CD4-positive, alpha-beta memory T cell (primary cell): ENCODE measurements around the gene SORCS2. TPM values are rescaled to one million over a fixed set of nuclear protein-coding genes. Genes with fewer than 3 reads are reported as not detected.

ENCODE experiments used
- CTCF ChIA-PET: fragments of 350-600 bp; sonication (Branson Sonifier 250); formaldehyde crosslinking; loops from one replicate; lab custom pipeline; 2021; ENCODE audit warnings: inconsistent platforms; ENCODE audit not compliant: partially characterized antibody; lab: Charles Lee
- POLR2A ChIA-PET: fragments of 350-600 bp; sonication (Branson Sonifier 250); formaldehyde crosslinking; loops from one replicate; lab custom pipeline; 2021; ENCODE audit not compliant: partially characterized antibody; lab: Charles Lee
- DNase-seq, 5 donors: peaks; one replicate each; pipeline versions ENCODE4 v3.0.0 to v3.0.0-alpha.2; 2020 to 2022; ENCODE audit warnings: mixed read lengths in 1 of 5
- H3K27ac ChIP-seq: one replicate; pipeline ENCODE4 v1.7.0; 2013; ENCODE audit warnings: low read depth, low read length
- H3K27me3 ChIP-seq: 2 replicates; pipeline ENCODE4 v1.7.0; 2013; ENCODE audit warnings: mild to moderate bottlenecking, low read length, moderate library complexity; ENCODE audit not compliant: insufficient read depth
- H3K36me3 ChIP-seq: 2 replicates; pipeline ENCODE4 v1.7.0; 2013; ENCODE audit warnings: mild to moderate bottlenecking, low read length, moderate library complexity; ENCODE audit not compliant: insufficient read depth
- H3K4me1 ChIP-seq: 2 replicates; pipeline ENCODE4 v1.7.0; 2013; ENCODE audit warnings: mild to moderate bottlenecking, low read length, moderate library complexity; ENCODE audit not compliant: insufficient read depth
- H3K4me3 ChIP-seq, 2 donors: one replicate each; pipeline ENCODE4 v1.7.0; 2013; ENCODE audit warnings: low read length in 2 of 2, mild to moderate bottlenecking in 1 of 2
- H3K9me3 ChIP-seq, 2 donors: one replicate each; pipeline ENCODE4 v1.7.0; 2013; ENCODE audit warnings: low read length in 2 of 2, control low read depth in 1 of 2; ENCODE audit not compliant: control insufficient read depth in 1 of 2
- H3K27ac Mint-ChIP-seq, 7 donors: one replicate each; pipeline ENCODE4 v1.8.0; 2020 to 2021; ENCODE audit warnings: mixed read lengths in 7 of 7, mild to moderate bottlenecking in 6 of 7, inconsistent platforms in 3 of 7, moderate library complexity in 3 of 7
- H3K27me3 Mint-ChIP-seq, 2 donors: one replicate each; pipeline ENCODE4 v1.8.0; 2020 to 2021; ENCODE audit warnings: mixed read lengths in 2 of 2
- H3K36me3 Mint-ChIP-seq, 2 donors: one replicate each; pipeline ENCODE4 v1.8.0; 2020 to 2021; ENCODE audit warnings: mixed read lengths in 2 of 2, inconsistent platforms in 1 of 2, mild to moderate bottlenecking in 1 of 2
- H3K4me1 Mint-ChIP-seq, 4 donors: one replicate each; pipeline ENCODE4 v1.8.0; 2020 to 2021; ENCODE audit warnings: mixed read lengths in 4 of 4, mild to moderate bottlenecking in 1 of 4
- H3K4me3 Mint-ChIP-seq, 8 donors: one replicate each; pipeline ENCODE4 v1.8.0; 2020 to 2021; ENCODE audit warnings: mixed read lengths in 8 of 8, mild to moderate bottlenecking in 7 of 8, moderate library complexity in 6 of 8, inconsistent platforms in 3 of 8
- H3K9me3 Mint-ChIP-seq, 8 donors: one replicate each; pipeline ENCODE4 v1.8.0; 2020 to 2021; ENCODE audit warnings: mixed read lengths in 8 of 8, mild to moderate bottlenecking in 5 of 8, inconsistent platforms in 3 of 8, moderate library complexity in 1 of 8
- intact Hi-C: fragments of 100-400 bp; cut with micrococcal nuclease; formaldehyde crosslinking; loops from one replicate; pipeline ENCODE4 v1.15.1; 2023
- polyA plus RNA-seq, 2 donors: library from polyadenylated mRNA; unstranded; fragments of 300-500 nt; fragmentation: Illumina TruSeq; gene quantifications; one replicate each; pipeline ENCODE4 v1.2.3, GENCODE V29; 2021
- total RNA-seq, 2 experiments: library from RNA; stranded (reverse); gene quantifications; one replicate each; pipeline ENCODE4 v1.2.3, GENCODE V29; 2021

Gene SORCS2
- total and polyA plus RNA-seq, 4 experiments from 2014 or later, result not detected

DNA sequence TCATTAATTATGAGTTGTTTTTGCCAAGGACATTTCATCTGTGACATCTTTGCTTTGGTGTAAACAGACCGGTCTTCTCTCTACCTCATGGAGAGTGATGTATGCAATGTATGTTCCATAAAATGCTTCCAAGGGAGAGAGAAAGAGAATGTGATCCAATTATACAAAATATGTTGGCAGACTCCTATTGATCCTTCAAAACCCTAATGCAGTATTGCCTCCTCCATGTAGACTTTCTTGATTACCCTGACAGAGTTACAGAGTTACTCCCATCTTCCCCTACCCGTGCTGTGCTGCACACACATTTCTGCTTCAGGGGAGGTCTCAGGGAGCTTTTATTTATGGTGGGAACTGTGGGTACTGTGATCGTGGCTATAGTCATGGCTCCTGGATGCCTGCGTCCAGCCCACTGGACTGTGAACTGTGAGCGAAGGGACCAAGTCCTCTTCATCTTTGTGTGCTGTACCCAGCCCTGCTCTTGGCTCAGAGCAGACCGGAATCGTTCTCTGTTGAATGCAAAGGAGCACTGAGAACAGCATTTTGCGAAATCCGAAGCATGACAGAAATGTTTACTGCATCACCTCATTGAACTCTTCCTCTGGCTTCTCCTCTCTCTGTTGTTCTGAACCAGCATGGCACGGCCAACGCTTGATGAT is 32.7 kb downstream of the SORCS2 start:
- intact Hi-C loops, result no loop called here
- POLR2A ChIA-PET, result no interaction called here
- no peaks in the 10 kb centered on the region for H3K9me3 Mint-ChIP-seq
- H3K4me3 Mint-ChIP-seq, result no peak overlapping the region
- peaks cover 6% of the 10 kb centered on the region in 2 donors for H3K27me3 Mint-ChIP-seq
- no peak for DNase-seq
- Histone ChIP-seq H3K36me3 (no peaks in the 10 kb centered on the region), H3K27me3 (no peaks in the 10 kb centered on the region), H3K4me1 (no peaks in the 10 kb centered on the region), H3K4me3 (no peak overlapping the region), H3K9me3 (no peaks in the 10 kb centered on the region), H3K27ac (no peak overlapping the region)
- CTCF ChIA-PET, result no interaction called here
- no peak overlapping the region for H3K27ac Mint-ChIP-seq
- H3K36me3 Mint-ChIP-seq, result no peaks in the 10 kb centered on the region
- no peaks in the 10 kb centered on the region for H3K4me1 Mint-ChIP-seq

DNA sequence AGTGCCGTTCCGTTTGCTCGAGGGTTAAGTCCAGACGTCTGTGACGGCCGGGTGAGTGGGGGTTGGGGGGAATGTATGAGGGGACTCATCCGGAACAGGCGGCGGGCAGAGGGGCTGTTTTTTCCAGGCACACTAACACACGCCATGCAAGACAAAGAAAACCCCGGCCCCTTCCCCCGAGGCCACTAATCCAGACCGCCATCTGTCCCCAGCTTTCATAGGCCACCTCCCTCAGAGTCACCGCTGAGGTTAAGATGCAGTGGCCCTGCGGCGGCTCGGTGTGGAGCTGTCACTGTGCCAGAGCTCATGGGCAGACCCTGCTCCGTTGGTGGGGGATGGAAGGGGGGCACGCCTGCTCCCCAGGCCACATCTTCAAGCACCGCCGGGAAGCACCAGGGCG is 34.1 kb downstream of the SORCS2 start:
- CTCF ChIA-PET, result no interaction called here
- Mint-ChIP-seq H3K36me3 (no peaks in the 10 kb centered on the region), H3K9me3 (no peaks in the 10 kb centered on the region), H3K27me3 (peaks cover 4 to 6% of the 10 kb centered on the region in 2 donors), H3K4me3 (no peak overlapping the region), H3K27ac (no peak overlapping the region), H3K4me1 (no peaks in the 10 kb centered on the region)
- Histone ChIP-seq H3K4me1 (no peaks in the 10 kb centered on the region), H3K36me3 (no peaks in the 10 kb centered on the region), H3K27me3 (no peaks in the 10 kb centered on the region), H3K9me3 (no peaks in the 10 kb centered on the region), H3K27ac (no peak overlapping the region), H3K4me3 (no peak overlapping the region)
- POLR2A ChIA-PET, result no interaction called here
- no peak for DNase-seq
- intact Hi-C loops, result no loop called here

DNA sequence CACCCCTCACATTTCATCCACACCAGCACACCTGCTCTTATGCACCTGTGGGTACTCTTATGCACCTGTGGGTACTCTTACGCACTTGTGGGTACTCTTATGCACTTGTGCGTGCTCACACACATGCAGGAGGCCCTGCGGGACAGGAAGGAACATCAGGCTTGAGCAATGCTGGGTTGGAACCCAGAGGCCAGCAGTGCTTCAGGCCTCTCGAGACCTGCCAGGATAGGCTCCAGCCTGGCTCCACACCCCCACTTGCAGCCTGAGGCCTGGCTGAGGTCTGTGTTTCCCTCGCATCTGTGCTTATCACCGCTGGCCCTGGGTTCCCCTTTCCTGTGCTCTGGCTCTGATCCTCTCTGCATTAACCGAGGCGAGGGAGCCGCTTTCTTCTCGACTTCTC is 34.7 kb downstream of the SORCS2 start:
- Mint-ChIP-seq H3K4me3 (no peak overlapping the region), H3K36me3 (no peaks in the 10 kb centered on the region), H3K27me3 (peaks cover 3 to 4% of the 10 kb centered on the region in 2 donors), H3K9me3 (no peaks in the 10 kb centered on the region), H3K4me1 (no peaks in the 10 kb centered on the region), H3K27ac (no peak overlapping the region)
- H3K27me3 ChIP-seq, result no peaks in the 10 kb centered on the region
- DNase-seq, result no peak
- intact Hi-C loops, result no loop called here
- no peak overlapping the region for H3K4me3 ChIP-seq
- ChIA-PET CTCF (no interaction called here), POLR2A (no interaction called here)
- H3K9me3 ChIP-seq, result no peaks in the 10 kb centered on the region
- no peaks in the 10 kb centered on the region for H3K36me3 ChIP-seq
- H3K4me1 ChIP-seq, result no peaks in the 10 kb centered on the region
- H3K27ac ChIP-seq, result no peak overlapping the region

DNA sequence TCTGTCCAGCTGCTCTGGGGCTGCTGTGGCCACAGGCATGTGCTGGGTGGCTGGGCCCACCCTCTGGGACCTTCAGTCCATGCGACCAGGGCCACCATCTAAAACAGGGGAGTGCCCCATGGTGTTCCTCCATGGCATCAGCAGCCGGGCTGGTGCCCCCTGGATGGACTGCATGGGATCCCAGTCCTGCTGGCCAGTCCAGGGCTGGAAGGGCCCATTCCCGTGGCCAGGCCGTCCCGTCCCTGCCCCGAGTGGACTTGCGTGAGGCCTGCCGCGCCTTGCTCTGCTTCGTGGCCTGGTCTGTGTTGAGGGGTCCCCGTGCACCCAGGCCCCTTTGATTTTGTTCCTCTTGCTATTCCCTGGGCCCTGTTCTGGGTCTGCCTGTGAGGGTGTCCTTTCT is 36.4 kb downstream of the SORCS2 start:
- CTCF ChIA-PET, result no interaction called here
- H3K27ac Mint-ChIP-seq, result no peak overlapping the region
- no peaks in the 10 kb centered on the region for H3K9me3 Mint-ChIP-seq
- Histone ChIP-seq H3K27ac (no peak overlapping the region), H3K4me3 (no peak overlapping the region), H3K27me3 (no peaks in the 10 kb centered on the region), H3K4me1 (no peaks in the 10 kb centered on the region), H3K36me3 (no peaks in the 10 kb centered on the region), H3K9me3 (no peaks in the 10 kb centered on the region)
- POLR2A ChIA-PET, result no interaction called here
- H3K27me3 Mint-ChIP-seq, result no peaks in the 10 kb centered on the region
- intact Hi-C loops, result no loop called here
- no peak overlapping the region for H3K4me3 Mint-ChIP-seq
- no peak for DNase-seq
- H3K4me1 Mint-ChIP-seq, result no peaks in the 10 kb centered on the region
- H3K36me3 Mint-ChIP-seq, result no peaks in the 10 kb centered on the region

DNA sequence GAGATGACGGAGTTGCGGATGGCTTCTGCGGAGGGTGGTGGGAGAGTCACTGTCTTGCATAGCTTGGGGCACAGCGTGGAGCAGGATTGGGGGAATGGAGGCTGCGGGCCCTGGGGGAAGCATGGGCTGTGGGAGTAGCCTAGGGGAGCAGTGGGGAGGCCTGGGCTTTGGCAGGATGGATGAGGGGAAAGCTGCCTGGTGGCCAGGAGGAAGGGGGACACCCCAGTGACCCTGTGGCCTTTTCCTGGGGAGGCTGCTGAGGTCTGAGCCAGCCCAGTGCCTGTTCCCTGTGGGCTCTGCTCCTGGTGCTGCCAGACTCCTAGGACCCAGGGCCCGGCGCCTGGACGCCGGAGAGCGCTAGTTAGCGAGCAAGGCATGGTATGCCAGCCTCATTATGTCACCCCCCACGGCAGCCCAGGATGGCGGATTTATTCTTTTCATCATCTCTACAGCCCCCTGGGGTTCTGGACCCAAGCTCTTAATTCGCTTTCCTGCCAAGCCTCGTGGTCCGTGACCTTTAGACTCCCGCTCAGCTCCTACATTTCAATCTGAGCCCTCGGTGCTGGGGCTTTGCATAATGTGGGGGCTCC is 39.8 kb downstream of the SORCS2 start:
- H3K27ac ChIP-seq, result no peak overlapping the region
- Mint-ChIP-seq H3K9me3 (no peaks in the 10 kb centered on the region), H3K27ac (no peak overlapping the region), H3K4me1 (no peaks in the 10 kb centered on the region), H3K36me3 (no peaks in the 10 kb centered on the region), H3K27me3 (peaks cover 0 to 3% of the 10 kb centered on the region in 2 donors), H3K4me3 (no peak overlapping the region)
- no peaks in the 10 kb centered on the region for H3K4me1 ChIP-seq
- H3K36me3 ChIP-seq, result no peaks in the 10 kb centered on the region
- H3K27me3 ChIP-seq, result no peaks in the 10 kb centered on the region
- CTCF ChIA-PET, result no interaction called here
- POLR2A ChIA-PET, result no interaction called here
- no peaks in the 10 kb centered on the region for H3K9me3 ChIP-seq
- H3K4me3 ChIP-seq, result no peak overlapping the region
- intact Hi-C loops, result no loop called here
- no peak for DNase-seq

DNA sequence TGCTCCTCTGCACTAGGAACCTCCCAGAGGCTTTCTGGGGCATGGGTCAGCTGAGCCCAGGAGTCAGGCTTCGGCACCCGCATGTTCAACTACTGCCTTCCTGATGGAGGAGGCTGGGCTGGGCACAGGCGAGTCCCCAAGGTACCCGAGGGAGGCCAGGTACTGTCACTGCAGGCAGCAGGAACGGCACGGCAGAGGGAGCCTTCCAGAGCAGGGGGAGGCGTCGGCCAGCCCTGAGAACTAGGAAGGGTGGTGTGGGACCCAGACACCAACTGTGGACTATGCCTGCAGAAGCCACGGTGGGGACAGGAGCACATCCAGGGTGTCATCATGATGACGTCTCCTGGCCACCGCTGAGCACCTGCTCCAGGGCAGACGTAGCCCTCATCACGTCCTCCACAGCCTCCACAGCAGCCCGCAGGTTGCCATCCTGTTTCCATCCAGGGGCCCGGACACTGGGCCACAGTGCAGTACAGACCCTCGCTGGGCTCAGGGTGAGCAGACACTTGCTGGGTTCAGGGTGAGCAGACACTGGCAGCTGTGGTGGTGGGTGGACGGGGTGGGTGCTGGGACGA is 40.8 kb downstream of the SORCS2 start:
- no peak overlapping the region for H3K27ac Mint-ChIP-seq
- no peaks in the 10 kb centered on the region for H3K4me1 ChIP-seq
- ChIA-PET POLR2A (no interaction called here), CTCF (no interaction called here)
- no peaks in the 10 kb centered on the region for H3K36me3 ChIP-seq
- H3K9me3 Mint-ChIP-seq, result peaks cover 0 to 4% (median 1%) of the 10 kb centered on the region in 8 donors
- no peaks in the 10 kb centered on the region for H3K9me3 ChIP-seq
- H3K36me3 Mint-ChIP-seq, result no peaks in the 10 kb centered on the region
- H3K4me3 ChIP-seq, result no peak overlapping the region
- intact Hi-C loops, result no loop called here
- peaks cover 0 to 3% of the 10 kb centered on the region in 2 donors for H3K27me3 Mint-ChIP-seq
- no peaks in the 10 kb centered on the region for H3K27me3 ChIP-seq
- H3K4me1 Mint-ChIP-seq, result no peaks in the 10 kb centered on the region
- H3K4me3 Mint-ChIP-seq, result no peak overlapping the region
- no peak overlapping the region for H3K27ac ChIP-seq
- no peak for DNase-seq

DNA sequence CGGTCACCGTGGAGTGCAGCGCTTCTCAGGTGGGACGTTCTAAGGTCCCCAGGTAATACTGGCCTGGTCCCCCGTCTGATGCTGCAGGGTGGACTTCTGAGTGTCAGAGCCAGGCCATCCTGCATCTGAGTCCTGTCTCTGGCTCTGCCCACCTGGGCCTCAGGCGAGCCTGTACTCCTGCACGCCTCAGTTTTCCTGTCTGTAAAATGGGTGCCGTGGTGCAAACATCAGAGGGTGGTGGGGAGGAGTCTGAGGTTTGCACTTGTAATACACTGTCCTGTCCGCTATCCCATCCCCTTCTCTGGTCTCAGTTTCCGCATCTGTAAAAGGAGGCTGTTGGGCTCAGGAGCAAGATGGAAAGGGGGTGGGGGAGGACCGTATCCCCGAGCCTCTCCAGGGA is 41.3 kb downstream of the SORCS2 start:
- H3K4me3 ChIP-seq, result no peak overlapping the region
- no peaks in the 10 kb centered on the region for H3K36me3 ChIP-seq
- intact Hi-C loops, result no loop called here
- CTCF ChIA-PET, result no interaction called here
- no peaks in the 10 kb centered on the region for H3K36me3 Mint-ChIP-seq
- no peak overlapping the region for H3K4me3 Mint-ChIP-seq
- peaks cover 0 to 3% of the 10 kb centered on the region in 2 donors for H3K27me3 Mint-ChIP-seq
- H3K9me3 ChIP-seq, result no peaks in the 10 kb centered on the region
- H3K27ac ChIP-seq, result no peak overlapping the region
- H3K9me3 Mint-ChIP-seq, result peaks cover 0 to 8% (median 4%) of the 10 kb centered on the region in 8 donors
- H3K4me1 Mint-ChIP-seq, result no peaks in the 10 kb centered on the region
- no peak for DNase-seq
- H3K27ac Mint-ChIP-seq, result no peak overlapping the region
- POLR2A ChIA-PET, result no interaction called here
- H3K27me3 ChIP-seq, result no peaks in the 10 kb centered on the region
- H3K4me1 ChIP-seq, result no peaks in the 10 kb centered on the region
